GM10248 (cell line): ENCODE data around the gene ZNF254.
"Not testable (repeated sequence)": the region's sequence is repeated elsewhere in the genome, so short reads cannot be mapped to it uniquely, and the experiment has no call there.

Experiments used
- CTCF ChIA-PET: fragments of 300-600 bp; sonication (Branson Sonifier 250); formaldehyde crosslinking; extraction: SDS; loops from one replicate; lab custom pipeline; 2021; ENCODE audit warnings: antibody characterized with exemption; lab: Yijun Ruan, JAX
- POLR2A ChIA-PET: fragments of 350-650 bp; sonication (Branson Sonifier 250); formaldehyde crosslinking; extraction: SDS; loops from one replicate; lab custom pipeline; 2020; ENCODE audit warnings: antibody characterized with exemption; lab: Yijun Ruan, JAX
- DNase-seq: peaks from one replicate; pipeline ENCODE4 v3.0.0; 2012; ENCODE audit errors: extremely low spot score
- TF ChIP-seq, protein P1 (sequence below): IDR thresholded peaks from 2 replicates; pipeline ENCODE4 v1.5.1; 2012; ENCODE audit warnings: mild to moderate bottlenecking, low read depth; ENCODE audit errors: extremely low read depth, missing control alignments, control extremely low read depth

ZNF254 gene

DNA sequence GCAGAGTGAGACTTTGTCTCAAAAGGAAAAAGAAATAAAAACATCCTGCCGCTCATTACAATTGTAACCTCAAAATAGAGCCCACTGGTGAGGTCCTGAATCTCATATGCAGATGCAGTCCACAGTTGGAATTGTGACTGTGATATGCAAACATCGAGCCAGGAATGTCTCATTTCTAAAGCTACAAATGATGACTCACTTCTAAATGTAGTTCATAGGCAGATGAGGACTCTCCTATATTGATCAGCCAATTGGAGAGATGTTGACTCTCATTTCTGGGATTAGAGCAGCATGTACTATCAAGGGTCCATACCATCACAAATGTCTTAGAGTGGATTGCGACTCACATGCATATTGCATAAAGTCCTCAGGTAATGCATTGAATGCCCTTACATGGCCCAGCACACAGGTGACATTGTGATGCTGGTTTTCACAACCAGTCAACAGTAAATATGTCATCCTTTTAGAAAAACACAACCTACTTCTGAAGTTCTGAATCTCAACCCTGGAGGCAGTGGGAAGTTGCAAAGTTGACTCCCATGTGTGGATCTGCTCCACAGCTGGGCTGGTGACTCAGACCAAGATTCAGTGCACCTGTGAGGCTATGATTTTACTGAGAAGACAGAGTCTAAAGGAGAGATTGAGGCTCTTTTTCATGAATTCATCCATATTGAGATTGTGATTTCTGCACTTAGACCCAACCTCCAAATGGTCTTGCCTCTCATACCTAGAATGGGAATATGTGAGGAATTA lies 16.9 kb upstream of the ZNF254 start:
- CTCF ChIA-PET: no interaction called here
- no peak for DNase-seq
- POLR2A ChIA-PET: interaction anchor here (1.0 kb wide), 1 partner anchor 17 kb away, joined by 5 read pairs; the partner anchor contains the start of gene ZNF254
- TF ChIP-seq, protein P1, sequence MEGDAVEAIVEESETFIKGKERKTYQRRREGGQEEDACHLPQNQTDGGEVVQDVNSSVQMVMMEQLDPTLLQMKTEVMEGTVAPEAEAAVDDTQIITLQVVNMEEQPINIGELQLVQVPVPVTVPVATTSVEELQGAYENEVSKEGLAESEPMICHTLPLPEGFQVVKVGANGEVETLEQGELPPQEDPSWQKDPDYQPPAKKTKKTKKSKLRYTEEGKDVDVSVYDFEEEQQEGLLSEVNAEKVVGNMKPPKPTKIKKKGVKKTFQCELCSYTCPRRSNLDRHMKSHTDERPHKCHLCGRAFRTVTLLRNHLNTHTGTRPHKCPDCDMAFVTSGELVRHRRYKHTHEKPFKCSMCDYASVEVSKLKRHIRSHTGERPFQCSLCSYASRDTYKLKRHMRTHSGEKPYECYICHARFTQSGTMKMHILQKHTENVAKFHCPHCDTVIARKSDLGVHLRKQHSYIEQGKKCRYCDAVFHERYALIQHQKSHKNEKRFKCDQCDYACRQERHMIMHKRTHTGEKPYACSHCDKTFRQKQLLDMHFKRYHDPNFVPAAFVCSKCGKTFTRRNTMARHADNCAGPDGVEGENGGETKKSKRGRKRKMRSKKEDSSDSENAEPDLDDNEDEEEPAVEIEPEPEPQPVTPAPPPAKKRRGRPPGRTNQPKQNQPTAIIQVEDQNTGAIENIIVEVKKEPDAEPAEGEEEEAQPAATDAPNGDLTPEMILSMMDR: no peak

DNA sequence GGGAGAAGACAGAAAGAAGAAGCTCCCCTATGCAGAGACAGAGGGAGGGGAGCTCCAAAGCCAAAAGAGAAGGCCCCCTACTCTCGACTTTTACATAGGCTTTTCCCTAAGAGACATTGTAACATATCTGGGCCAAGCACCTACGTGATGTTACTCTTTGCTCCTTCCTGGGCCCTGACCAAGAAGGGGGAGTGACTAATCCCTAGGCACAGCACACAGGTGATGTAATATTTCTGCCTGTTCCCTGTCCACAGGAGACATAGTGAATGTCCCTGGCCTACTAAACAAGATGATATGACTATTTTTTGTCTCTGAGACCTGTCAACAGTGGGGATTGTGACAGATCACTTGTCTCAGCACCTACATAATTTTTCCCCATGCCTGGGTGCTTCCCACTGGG lies 15.9 kb upstream of the ZNF254 start:
- POLR2A ChIA-PET: no interaction called here
- CTCF ChIA-PET: no interaction called here
- TF ChIP-seq, protein P1: no peak
- no peak for DNase-seq

DNA sequence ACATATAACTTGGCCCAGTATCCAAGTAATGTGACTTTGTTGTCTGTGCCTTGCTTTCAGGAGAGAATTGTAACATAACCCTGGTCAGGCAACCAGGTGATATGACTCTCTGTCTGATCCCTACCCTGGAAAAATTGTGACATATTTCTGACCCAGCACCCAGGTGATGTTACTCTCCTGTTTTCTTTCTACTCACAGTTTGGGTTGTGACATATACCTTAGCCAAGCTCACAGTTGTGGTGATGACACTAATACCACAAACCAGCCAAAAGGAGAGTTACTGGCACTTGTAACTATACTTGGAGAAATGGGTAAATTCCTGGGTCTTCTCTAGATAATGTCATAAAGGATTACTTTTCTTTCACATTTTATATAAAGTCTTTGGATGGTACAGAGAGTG lies 14.3 kb upstream of the ZNF254 start:
- TF ChIP-seq, protein P1: no peak
- ChIA-PET POLR2A (no interaction called here), CTCF (no interaction called here)
- no peak for DNase-seq

DNA sequence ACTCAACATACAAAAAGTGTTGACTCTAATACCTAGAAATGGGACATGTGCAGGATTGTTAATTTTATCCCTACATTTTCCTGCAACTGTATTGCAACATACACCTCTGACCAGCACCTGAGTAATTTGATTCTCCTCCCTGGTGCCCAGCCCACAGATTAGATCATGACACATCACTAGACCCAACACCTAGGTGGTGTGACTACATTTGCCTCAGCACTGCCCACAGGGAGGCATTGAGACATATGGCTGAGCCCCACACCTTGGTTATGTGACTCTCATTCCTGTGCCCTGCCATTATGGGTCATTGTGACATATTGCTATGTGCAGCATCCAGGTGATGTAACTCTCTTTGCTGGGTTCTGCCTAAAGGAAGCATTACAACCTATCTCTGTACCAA lies 13.2 kb upstream of the ZNF254 start:
- POLR2A ChIA-PET: no interaction called here
- TF ChIP-seq, protein P1: no peak
- CTCF ChIA-PET: no interaction called here
- no peak for DNase-seq

DNA sequence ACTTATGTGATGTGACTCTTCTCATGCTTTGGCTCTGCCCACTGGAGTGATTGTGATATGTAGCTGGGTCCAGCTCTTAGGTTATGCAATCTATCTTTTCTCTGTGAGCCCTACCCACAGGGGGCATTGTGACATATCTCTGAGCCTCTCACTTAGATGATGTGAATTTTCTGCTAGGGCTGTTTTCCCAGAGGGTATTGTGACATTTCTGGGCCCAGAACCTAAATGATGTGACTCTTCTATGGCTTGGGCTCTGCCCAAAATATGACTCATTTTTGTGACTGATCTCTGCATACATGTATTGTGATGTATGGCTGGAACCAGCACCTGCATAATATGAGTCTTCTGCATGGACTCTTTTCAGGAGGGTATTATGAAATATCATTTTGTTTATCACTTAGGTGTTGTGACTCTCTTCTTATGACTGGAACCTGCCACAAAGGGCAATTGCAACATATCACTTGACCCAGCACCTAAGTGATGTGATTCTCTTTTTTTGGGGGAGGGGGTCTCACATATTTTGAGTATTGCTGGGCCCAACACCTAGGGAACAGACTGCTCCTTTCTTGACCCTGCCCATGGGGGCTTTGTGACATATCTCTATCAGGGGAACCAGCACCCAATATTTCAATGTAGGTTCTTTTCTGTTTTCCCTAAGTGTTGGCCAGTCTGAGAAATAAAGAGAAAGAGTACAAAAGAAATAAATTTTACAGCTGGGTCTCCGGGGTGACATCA lies 12.1 kb upstream of the ZNF254 start:
- POLR2A ChIA-PET: no interaction called here
- CTCF ChIA-PET: no interaction called here
- TF ChIP-seq, protein P1: no peak
- no peak for DNase-seq

DNA sequence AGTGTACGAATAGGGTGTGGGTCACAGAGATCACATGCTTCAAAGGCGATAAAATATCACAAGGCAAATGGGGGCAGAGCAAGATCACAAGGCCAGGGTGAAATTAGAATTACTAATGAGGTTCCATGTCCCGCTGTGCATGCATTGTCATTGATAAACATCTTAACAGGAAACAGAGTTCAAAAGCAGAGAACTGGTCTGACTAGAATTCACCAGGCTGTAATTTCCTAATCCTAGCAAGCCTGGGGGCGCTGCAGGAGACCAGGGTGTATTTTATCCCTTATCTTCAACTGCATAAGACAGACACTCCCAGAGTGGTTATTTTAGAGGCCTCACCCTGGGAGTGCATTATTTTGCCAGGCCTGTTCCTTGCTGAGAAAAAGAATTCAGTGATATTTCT lies 11.5 kb upstream of the ZNF254 start:
- DNase-seq, CTCF ChIA-PET, POLR2A ChIA-PET: not testable (repeated sequence)

DNA sequence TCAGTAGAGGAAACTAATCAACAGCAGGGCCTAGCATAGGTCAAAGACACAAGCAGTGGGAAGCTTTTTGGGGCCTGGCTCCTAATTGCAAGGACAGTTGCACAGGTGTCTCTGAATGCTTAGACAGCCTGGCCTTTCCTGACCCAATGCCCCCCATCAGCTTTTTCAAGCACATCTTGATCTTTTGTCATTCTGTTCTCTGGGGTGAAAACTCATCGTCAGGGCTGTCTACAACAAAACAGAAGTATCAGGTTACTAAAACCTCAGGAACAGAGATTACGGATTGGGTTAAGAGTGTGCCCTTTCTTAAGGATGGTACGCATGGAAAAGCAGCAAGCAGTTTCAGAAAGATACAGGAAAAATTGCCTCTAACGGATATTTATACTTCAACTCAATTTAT lies 8.3 kb upstream of the ZNF254 start:
- no peak for DNase-seq
- TF ChIP-seq, protein P1: no peak
- ChIA-PET CTCF (no interaction called here), POLR2A (no interaction called here)
